Measurements from ENCODE around the gene CCDC33.

CCDC33 gene

DNA sequence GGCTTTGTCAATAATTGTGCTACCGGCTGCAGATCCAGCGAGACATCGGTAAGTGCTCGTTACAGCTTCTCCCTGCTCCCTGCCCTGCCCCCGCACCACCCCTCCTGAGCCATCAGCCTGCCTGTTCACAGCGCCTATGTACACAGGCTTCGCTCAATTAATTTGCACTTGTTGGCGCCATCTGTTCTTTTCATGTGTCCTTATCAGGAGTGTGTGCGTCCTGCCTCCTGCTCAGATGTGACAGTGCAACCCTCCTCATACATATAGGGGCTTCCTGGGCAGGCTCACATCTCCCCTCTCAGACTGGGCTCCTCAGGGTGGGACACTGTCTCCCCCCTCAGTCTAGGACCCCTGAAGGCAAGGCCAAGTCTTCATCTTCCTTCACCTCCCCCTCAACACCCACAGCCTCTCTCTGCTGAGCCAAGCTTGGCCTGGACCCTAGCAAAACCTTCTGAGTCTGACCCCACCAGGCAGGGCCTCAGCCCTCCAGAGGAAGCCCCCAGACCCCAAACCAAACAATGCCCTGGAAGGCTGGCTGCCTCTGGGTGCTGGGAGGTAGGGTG is 76.4 kb downstream of the CCDC33 start:
- no peak for DNase-seq (ENCODE audit: low read depth)

DNA sequence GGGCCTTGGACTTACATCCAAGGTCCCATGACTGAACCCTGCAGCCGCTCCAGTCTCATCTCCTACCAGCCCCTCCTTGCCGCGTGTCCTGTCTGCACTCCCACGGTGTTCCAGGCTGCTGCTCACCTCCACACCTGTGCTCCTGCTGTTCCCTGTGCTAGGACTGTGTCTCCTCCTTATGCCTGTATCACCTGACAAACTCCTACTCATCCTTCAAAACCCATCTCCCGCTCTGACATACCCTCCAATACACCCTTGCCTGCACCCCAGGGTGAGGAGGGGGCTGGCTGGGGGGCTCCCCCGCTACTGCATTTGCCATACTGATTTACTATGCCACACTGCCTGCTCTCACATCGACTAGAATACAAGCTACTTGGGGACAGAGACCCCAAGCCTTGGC is 77.8 kb downstream of the CCDC33 start:
- no peak for DNase-seq (ENCODE audit: low read depth)

DNA sequence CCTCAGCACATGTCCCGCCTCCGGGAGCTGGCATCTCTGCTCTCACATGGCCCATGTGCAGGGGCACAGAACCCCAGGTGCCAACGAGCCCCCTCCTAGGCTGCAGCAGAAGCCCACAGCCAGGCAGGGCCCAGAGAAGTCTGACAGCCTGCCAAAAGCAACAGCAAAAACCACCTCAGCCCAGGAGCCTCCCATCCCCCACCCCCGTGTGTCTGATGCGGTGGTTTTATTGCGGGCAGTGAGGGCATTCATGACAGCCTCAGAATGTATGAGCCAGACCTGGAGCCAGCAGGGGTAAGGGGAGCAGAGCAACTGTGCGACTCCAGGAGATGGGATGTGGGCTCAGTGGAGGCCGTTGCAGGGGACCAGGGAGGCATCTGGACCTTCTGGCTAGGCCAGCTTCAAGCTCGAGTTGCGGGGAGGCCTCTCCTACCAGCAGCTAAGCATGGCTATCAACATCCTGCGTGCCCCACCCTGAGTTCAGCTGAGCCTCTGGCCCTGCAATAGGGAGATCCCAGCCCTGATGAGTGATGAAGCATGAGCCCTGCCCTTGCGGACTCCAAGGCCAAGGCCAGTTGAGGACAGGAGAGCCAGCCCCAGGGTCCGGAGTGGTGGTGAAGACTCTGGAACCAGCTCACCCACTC is 78.8 kb downstream of the CCDC33 start:
- no peak for DNase-seq (ENCODE audit: low read depth)

- no peak for DNase-seq (ENCODE audit: low read depth)
Measured at GRCh38 chr15:74315626-74316025, 79.5 kb downstream of the CCDC33 start.

DNA sequence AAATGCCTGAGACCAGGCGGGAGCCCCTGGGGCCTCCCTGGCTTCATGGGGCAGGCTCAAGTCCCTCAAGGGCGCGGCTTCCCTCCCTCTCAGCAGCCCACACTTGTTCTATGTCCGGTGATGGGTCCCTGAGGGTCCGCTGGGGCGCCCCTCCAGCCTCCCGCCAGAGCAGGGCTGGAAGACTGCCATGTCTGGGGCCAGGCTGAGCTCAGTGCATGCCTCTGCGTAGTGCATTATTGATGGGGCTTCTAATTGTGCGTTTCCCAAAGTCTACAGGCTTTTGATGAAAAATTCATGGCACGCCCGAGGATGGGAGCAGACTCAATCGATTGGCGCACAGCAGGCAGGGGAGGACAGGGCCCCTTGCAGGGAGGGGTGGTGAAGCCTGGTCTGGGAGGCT is 80.0 kb downstream of the CCDC33 start:
- DNase-seq (ENCODE audit: low read depth): no peak

GRCh38 chr15:74317820-74318375 is 81.8 kb downstream of the CCDC33 start:
- DNase-seq (ENCODE audit: low read depth): no peak

GRCh38 chr15:74318376-74319137 is 82.4 kb downstream of the CCDC33 start:
- no peak for DNase-seq (ENCODE audit: low read depth)

GRCh38 chr15:74319138-74319460 is 83.0 kb downstream of the CCDC33 start:
- no peak for DNase-seq (ENCODE audit: low read depth)

- DNase-seq (ENCODE audit: low read depth): no peak
Measured at GRCh38 chr15:74319596-74320351, 83.6 kb downstream of the CCDC33 start.

- DNase-seq (ENCODE audit: low read depth): no peak
Measured at GRCh38 chr15:74320352-74321247, 84.5 kb downstream of the CCDC33 start.

- peak; percentile 41 for DNase-seq (ENCODE audit: low read depth)
Measured at GRCh38 chr15:74322558-74323180, 86.5 kb downstream of the CCDC33 start.

- DNase-seq (ENCODE audit: low read depth): no peak
Measured at GRCh38 chr15:74324714-74325113, 88.6 kb downstream of the CCDC33 start.

- DNase-seq (ENCODE audit: low read depth): no peak
Measured at GRCh38 chr15:74326746-74327145, 90.6 kb downstream of the CCDC33 start.

GRCh38 chr15:74327756-74328155 is 91.6 kb downstream of the CCDC33 start:
- no peak for DNase-seq (ENCODE audit: low read depth)

- DNase-seq (ENCODE audit: low read depth): no peak
Measured at GRCh38 chr15:74328331-74329056, 92.4 kb downstream of the CCDC33 start.

GRCh38 chr15:74330861-74331408 is 94.8 kb downstream of the CCDC33 start:
- no peak for DNase-seq (ENCODE audit: low read depth)

GRCh38 chr15:74332011-74332410 is 95.9 kb downstream of the CCDC33 start:
- DNase-seq (ENCODE audit: low read depth): no peak

DNA sequence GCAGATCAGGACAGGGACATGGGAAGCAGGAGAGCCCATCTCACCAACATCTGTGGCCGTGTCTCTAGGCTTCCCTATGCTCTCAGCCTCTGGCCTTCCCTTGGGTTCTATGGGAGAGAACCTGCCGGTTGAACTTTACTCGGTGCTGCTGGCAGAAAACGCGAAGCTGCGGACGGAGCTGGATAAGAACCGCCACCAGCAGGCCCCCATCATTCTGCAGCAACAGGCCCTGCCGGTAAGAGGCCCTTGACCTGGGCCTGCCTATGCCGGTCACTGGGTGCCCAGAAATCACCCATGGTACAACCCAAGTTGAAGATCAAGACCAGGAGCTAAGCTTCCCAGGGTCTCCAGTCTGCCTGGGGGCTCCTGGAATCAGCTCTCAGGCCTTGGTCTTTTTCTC is 96.5 kb downstream of the CCDC33 start:
- no peak for DNase-seq (ENCODE audit: low read depth)

DNA sequence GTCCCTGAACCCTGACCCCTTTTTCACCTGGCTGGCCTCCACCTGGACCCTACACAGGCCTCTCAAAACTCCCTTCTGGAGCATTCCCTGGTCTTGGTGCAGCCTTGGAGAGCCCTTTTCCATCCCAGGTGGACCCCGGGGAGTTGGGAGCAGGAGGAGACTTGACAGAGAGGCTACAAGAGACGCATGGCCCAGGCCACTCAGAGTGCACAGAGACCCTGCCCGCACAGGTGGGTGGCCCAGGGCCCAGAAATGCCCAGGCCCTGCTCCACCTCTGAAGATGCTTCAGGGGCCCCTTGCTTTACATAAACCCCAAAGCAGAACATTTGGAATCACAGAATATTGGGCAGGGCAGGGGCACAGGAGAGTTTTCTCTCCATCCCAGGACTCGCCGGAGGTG is 97.0 kb downstream of the CCDC33 start:
- no peak for DNase-seq (ENCODE audit: low read depth)

- DNase-seq (ENCODE audit: low read depth): no peak
Measured at GRCh38 chr15:74333662-74334061, 97.5 kb downstream of the CCDC33 start.
